Measurements from ENCODE around the gene SOX8.

The SOX8 gene

GRCh38 chr16:974611-975261 lies 6.8 kb upstream of the SOX8 start:
- no peak for DNase-seq

- no peak for DNase-seq
Observed at GRCh38 chr16:975291-975690, 6.3 kb upstream of the SOX8 start.

- peak; percentile 62 for DNase-seq
Observed at GRCh38 chr16:976389-976931, 5.1 kb upstream of the SOX8 start.

DNA sequence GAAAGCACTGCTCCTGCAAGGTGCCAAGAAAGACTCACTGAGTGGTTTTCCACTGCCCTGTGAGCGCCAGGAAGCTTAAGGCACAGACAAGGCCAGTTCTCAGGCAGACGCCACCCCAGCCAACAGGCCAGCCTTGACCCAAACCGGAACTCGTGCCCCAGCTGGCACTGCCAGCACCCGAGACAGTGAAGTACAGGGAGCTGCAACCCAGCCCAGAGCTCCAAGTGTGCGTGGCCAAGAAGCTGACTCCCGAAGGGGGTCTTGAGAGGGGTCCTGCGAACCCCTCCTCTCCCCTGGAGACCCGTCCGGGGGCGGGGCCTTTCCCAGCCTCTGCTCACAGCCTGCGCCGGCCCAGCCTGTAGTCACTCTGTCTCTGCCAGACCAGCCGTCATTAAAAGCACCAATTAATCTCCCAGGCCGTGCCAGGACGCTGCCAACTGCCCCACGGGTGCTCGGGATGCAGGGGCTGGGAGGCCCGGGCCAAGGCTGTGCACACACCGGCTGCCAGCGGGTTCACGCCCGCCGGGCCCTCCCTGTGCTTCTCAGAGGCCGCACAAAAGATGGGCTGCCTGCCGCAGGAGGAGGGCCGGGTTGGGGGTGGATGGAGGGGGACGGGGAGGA lies 4.4 kb upstream of the SOX8 start:
- no peak for DNase-seq

- no peak for DNase-seq
Observed at GRCh38 chr16:977896-978295, 3.7 kb upstream of the SOX8 start.

DNA sequence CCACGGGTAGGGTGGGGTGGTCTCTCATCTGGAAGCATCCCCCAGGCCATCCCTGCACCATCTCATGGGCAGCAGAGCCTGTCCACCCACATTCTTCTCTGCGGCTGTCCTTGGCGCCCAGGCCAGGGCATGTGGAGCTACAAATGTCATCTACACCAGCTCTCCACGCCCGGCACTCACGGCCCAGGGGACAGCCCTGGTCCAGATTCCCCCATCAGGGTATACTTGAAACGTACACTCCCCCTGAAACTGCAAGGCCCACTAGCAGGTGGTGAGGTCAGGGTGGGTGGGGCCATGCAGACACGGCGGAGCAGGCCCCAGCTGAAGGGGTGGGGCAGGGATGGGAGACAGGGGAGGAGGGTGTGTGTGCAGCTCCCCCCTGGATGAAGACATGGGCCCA lies 3.2 kb upstream of the SOX8 start:
- no peak for DNase-seq

GRCh38 chr16:979147-979546 lies 2.4 kb upstream of the SOX8 start:
- DNase-seq, result no peak

DNA sequence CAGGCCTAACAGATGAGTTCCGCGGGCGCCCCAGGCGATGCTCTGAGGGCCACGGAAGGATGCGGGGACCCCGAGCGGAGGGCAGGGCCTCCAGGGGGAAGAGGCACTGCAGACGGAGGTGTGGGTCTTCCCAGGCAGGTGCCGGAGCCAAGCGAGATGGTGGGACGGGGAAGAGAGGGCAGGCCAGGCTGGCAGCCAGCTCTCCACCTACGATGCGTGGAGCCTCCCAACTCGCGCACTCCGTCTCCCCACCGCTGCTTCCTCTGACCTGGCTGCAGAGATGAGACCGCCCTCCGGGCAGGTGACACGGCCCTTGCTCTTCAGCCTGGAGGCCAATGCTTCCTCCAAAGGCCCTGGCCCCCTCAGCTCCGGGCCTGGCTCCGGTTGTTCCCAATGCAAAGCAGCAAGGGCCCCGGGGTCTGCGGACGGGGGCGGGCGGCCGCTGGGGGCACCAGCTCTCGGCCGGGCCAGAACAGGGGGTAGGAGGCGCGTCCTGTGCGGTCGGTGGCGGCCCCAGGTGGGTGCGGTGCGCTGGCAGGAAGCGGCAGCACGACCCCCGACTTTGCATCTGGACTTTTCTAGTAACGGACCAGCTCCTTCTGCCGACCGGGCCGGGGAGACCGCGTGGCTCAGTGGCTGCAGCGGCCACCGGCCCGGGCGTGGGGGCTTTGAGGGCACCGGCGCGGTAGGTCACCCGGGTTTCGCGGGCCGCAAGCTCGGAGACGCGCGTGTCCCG lies 1.5 kb upstream of the SOX8 start:
- no peak for DNase-seq

GRCh38 chr16:980595-980854 lies 1.0 kb upstream of the SOX8 start:
- DNase-seq, result no peak

GRCh38 chr16:982145-983043 lies 824 bp downstream of the SOX8 start:
- DNase-seq, result peak; percentile 39

GRCh38 chr16:983044-984030 lies 1.8 kb downstream of the SOX8 start:
- no peak for DNase-seq

DNA sequence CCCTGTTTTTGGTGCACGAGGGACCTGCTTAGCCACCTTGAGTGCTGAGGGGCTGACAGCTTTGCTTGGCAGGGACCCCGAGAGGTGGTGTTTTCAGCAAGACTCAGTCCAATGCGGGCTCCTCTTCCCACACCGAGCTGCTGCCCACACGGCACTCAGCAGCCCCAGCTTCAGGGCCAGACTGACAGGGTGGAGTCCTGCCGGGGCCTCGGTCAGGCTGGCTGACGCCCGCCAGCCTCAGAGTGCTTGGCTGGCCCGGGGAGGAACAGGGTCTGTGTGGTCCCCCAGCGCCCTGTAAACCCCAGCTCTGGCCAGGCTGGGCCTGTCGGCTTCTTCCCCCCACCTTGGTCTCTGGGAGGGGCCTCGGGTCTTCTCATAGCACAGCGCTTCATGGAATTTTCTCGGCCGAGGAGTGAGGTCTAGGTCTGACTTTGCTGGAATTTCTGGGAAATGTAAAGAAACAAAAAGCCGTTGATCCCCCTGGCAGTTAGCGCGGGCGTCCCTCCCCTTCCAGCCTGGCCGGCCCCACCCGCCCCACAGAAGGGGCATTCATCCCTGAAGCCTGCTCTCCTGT lies 2.6 kb downstream of the SOX8 start:
- DNase-seq, result no peak

- DNase-seq, result no peak
Observed at GRCh38 chr16:984736-985636, 3.4 kb downstream of the SOX8 start.

DNA sequence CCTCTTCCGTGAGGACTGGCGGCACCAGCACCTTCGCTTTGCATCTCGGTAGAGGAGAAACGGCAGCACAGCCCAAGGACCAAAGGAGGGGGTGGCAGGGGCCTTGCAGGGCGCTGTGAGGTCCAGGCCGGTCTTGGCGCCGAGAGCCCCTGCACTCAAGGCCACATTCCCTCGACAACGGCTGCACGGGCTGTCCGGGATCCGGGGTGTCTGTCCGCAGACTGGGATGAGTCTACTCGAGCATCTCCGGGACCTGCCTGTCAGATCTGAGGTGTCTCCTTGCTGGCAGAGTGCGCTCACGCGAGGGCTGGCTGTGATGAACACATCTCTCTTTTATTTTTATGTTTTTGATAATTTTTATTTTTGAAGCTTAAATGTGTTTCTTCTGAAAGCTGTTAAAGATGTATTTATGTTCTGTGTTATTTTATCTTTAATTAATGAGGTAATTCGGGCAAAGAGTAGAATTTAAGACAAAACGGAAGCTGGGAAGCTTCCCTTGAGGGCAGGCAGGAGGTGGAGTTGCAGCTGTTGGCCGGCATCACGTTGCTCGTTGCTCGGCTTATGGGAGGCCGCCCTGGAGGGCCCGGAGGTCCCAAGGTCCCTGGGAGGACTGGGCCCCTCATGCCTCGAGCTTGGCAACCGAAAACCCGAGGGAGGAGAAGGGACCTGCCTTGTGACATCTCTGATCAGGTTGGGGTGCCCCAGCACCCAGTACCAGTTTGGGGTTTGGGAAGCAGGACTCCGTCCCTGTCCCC lies 4.3 kb downstream of the SOX8 start:
- DNase-seq, result no peak

DNA sequence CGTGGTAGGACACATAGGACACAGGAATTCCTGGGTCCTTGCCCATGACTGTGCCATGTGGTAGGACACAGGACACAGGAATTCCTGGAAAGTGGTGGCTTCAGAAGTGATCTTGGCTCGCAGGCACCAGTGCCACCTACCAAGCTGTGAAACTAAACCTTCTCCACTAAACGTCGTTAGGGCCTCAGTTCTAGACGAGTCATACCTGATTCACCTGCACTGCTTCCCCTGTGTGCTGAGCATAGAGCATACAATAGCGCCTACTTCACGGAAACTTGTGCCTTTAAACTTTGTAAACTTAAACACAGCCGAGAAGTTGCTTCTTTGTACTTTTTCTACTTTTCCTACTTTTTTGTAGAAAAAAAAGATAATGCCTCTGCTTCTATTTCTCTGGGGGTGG lies 4.8 kb downstream of the SOX8 start:
- DNase-seq, result no peak

DNA sequence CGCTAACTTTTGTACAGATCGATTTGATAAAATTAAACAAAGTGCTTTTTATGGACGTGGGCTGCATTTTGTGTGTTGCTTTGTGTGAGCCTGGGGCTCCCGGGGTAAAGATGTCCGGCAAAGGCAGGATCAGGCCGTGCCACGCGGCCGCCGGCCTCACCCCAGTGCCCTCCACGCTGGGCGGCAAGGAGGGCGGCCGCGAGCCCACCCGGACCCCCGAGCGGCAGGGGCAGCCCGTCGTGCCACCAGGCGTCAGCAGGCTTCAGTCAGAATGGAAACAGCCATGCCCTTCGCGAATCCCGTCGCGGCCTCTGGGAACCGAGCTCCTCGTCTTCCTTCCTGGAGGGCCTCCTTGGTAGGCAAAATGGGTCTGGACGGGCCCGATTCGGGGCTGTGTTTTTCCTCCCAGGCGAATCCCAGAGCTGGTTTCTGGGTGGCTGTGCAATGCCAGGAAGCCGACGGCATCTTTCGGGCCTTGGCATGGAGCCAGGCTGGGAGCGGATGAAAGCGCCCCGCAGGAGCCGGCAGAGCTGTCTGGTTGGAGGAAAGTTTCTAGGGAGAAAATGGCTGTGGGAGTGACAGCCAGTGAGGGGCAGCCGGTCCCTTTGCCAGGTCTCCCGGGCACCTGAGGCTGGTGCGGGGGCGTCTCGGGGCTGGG lies 5.5 kb downstream of the SOX8 start:
- no peak for DNase-seq

DNA sequence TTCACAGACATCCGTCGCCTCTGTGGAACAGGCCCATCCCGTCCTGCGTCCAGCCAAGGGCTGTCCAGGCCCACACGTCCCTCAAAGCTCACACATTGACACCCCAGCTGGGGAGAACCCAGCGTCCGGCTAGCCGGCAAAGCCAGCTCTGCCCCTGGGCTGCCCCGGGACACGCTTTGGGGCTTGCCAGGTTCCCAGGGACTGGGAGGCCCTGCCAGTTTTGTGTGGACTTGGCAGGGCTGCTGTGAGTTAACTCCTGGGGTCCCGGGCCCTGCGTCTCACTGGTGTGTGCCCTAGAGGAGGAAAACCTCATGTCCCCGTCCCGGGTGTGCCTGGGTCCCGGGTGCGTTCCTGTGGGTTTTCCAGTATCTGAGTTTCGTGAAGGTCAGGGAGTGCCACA lies 6.3 kb downstream of the SOX8 start:
- DNase-seq, result no peak

- no peak for DNase-seq
Observed at GRCh38 chr16:988471-989353, 7.1 kb downstream of the SOX8 start.
